GM19240 (cell line): ENCODE measurements around the gene CXCL16.
"Not testable (repeated sequence)": the region's sequence is repeated elsewhere in the genome, so short reads cannot be mapped to it uniquely, and the experiment has no call there.

Experiments used
- DNase-seq: peaks from one replicate; pipeline ENCODE4 v3.0.0; 2011; ENCODE audit warnings: low spot score; ENCODE audit not compliant: insufficient read length

Gene CXCL16

DNA sequence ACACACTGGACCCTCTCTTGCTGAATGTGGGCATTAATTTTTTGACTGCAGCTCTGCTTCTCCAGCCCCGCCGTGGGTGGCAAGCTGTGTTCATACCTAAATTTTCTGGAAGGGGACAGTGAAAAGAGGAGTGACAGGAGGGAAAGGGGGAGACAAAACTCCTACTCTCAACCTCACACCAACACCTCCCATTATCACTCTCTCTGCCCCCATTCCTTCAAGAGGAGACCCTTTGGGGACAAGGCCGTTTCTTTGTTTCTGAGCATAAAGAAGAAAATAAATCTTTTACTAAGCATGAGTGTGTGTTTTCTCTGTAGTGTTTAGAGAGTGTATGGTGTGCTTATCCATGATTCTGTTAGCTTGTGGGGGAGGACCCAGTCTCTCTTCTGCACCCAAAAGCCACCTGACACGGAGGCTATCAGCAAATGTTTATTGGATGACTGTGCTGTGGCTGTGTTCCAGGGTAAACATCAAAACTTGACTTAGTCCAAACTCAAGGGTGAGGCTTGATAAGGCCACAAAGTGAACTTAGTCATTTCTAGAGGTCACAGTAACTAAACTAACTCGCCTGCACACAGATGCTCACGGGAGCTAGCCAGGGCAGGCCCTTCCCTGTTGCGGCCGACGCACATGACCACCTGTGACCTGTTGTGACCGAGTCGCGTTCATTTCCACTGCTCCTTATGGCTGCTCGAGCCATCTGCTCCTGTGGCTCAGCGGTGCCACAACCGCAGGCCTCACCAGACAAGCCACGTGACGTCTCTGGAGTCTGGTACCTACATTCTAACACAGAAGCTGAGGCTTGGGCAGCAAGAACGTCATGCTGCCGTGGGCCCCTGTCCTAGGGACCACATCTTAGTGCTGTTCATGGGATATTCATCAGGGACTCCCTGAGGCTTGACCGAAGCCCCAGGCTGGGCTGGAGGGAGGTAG is 18.3 kb downstream of the CXCL16 start:
- DNase-seq = no peak

GRCh38 chr17:4720787-4721186 is 18.9 kb downstream of the CXCL16 start:
- DNase-seq = no peak

- DNase-seq = no peak
Measured at GRCh38 chr17:4719684-4720221, 20.0 kb downstream of the CXCL16 start.

- no peak for DNase-seq
Measured at GRCh38 chr17:4719146-4719545, 20.6 kb downstream of the CXCL16 start.

- no peak for DNase-seq
Measured at GRCh38 chr17:4718276-4718675, 21.5 kb downstream of the CXCL16 start.

- DNase-seq = no peak
Measured at GRCh38 chr17:4717791-4718190, 21.9 kb downstream of the CXCL16 start.

DNA sequence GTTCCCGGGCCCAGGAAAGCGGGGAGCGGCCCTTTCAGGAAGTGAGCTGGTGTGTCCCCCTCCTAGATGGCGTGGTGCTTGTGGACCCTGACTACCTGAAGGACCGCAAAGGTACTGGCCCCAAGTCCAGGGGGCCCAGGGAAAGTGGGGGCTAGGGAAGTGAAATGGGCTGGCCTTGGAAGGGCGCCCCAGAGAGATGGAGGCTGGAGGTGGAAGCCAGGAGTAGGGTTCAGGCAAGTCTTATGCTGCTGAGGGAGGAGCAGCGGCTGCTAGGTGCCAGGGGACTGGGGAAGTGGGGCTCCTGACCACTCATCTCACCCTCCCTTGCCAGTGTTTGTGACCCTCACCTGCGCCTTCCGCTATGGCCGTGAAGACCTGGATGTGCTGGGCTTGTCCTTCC is 23.6 kb downstream of the CXCL16 start:
- no peak for DNase-seq

DNA sequence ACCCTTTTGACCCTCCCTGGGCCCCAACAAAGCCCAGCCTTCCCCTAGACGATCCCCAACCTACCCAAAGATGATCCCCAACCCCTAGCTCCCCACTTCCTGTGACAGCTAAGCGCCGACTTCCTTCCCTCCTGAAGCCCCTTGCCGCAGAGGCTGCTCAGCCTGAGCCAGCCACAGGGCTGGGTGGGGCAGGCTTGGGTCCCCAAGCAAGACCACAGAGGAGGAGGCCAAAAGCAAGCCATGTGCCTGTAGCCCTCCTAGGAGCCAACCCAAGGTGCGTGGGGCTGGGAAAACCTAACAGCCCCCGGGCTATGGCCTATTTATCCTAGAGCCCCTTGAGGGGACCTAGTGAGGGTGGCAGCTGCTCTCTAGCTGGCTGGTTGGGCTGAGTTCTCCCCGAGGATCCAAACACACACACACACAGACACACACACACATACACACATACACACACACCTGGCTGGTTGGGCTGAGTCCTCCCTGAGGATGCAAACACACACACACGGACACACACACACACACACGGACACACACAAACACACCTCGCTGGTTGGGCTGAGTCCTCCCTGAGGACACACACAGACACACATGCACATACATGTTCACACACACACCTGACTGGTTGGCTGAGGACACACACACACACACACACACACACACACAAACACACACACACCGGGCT is 24.5 kb downstream of the CXCL16 start:
- DNase-seq = no peak

GRCh38 chr17:4714340-4715062 is 25.2 kb downstream of the CXCL16 start:
- not testable (repeated sequence) for DNase-seq

GRCh38 chr17:4712526-4712925 is 27.2 kb downstream of the CXCL16 start:
- DNase-seq = no peak

DNA sequence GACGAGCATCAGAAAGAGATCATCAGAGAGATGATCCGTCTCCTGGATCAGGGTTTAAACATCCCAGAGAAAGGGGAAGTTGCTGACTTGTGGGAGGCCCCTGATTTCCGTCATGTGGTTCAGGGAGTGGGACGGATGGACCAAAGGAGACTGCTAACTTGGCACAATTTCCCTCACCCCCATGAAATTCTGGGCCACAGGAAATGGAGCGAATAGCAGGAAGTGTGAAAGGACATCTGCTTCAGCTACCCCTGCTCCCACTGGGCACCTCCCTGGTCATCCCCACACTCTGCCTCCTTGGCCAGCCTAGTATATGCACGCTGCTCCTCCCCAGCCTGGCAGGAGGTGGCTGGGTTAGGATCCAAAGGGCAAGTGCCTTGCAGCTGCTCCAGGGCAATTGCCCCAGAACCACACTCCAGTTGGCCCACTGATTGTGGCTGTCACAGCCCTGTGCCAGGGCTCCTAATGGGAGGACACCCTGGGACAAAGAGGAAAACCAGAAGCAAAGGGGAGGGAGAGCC is 28.0 kb downstream of the CXCL16 start:
- no peak for DNase-seq

DNA sequence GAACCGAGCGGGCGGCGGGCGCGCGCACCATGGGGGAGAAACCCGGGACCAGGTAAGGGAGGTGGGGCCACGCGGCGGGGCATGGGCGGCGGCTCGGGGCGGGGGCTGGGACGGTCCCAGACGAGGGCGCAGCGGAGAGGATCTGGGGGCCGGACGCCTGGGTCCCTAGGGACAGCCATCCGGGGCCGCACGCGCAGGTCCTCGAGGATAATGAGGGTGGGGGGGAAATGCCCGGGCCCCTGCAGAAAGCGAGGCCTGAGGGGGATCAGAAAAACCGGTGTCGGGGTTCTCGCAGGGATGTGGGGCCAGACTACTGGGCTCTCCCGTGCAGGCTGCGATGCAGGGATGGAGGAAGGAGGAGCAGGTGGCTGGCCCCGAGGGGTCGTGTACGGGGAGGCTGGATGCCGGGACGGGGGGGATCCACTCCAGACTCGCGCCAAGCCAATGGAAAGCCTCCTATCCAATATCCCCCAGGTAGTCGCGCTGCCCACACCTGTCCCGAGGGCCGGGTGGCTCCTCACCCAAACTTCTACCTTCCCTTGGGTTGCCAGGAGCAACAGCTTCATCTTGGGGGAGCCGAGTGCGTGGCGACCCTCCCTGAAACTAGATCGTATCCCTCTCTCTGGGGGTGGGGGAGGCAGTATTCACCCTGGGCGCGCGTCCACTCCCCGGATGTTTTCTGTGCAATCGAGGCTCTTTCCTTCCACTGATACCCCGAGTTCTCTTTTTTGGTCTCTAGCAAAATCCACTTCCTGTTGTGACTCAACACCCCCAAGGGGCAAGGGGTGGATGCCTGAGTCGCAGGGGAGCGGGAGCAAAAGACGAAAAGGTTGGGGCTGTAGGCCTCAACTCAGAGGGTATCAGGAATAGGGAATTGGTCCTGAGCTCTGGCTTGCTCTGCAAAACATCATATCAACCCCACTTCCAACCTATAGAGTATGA is 28.8 kb downstream of the CXCL16 start:
- DNase-seq = no peak

DNA sequence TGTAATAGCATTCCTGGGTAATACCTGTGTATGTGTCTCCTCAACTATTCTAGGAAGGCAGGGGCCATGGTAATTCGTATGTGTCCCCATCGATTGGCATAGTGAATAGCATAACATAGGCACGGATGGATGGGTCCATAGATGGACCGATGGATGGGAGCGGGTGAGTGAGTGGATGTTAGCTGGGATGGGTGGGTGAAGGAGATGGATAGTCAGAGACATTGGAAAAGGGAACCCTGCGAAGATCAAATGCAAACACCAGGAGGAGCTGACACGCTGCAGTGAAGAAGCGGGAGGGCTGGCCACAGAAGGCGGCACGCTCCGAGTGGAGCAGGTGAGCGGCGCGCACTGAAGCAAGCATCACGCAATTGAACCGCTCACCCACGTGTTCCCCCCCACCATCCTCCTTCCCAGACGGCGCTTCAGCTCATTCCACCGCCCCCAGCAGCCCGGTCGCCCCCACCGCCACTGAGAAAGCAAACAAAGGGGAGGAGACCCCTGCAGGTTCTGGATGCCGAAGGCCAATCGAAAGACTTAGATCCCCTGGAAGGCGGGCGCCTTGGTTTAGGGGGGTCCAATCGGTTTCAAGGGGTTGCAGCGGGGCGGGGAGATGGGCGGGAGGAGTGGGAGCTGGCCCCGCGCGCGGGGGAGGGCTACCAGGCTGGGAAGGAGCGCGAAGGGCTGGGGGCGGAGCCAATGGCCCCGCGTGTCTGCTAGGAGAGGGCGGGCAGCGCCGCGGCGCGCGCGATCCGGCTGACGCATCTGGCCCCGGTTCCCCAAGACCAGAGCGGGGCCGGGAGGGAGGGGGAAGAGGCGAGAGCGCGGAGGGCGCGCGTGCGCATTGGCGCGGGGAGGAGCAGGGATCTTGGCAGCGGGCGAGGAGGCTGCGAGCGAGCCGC is 29.7 kb downstream of the CXCL16 start, which contains the start of gene ARRB2:
TSS of gene ARRB2 (plus strand) at position 839 of the 899 bp plus-strand sequence. CDS start 90 bp downstream, outside the sequence.
- DNase-seq = peak; percentile 96

DNA sequence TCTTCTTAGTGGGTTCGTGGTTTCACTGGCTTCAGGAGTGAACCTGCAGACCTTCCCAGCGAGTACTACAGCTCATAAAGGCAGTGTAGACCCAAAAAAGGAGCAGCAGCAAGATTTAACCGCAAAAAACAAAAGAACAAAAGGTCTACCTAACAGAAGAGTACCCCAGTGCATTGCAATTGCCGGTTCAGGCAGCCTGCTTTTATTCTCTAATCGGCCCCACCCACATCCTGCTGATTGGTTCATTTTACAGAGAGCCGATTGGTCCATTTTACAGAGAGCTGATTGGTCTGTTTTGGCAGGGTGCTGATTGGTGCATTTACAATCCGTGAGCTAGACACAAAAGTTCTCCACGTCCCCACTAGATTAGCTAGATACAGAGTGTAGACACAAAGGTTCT is 31.3 kb downstream of the CXCL16 start:
- DNase-seq = no peak

GRCh38 chr17:4706121-4706520 is 33.6 kb downstream of the CXCL16 start:
- DNase-seq = no peak

DNA sequence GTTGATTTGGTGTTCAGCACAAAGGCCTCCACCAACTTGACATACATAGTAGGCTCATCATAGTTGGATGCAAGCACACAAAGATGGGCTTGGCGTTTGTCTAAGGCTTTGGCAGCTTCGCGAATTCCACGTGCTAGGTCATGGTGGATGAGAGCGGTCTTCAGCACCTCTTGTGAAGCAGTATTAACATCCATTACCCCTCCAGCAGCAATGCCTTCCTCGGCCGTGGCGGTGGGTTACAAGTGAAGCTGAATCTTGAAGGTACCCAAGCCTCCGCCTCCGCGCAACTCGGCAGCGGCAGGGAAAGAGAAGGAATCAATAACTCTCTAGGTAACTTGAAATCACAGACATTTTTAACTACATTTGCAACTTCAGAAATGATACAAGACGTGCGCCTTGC is 34.7 kb downstream of the CXCL16 start:
- DNase-seq = no peak

GRCh38 chr17:4704574-4704907 is 35.2 kb downstream of the CXCL16 start:
- not testable (repeated sequence) for DNase-seq

GRCh38 chr17:4703330-4703691 is 36.4 kb downstream of the CXCL16 start:
- no peak for DNase-seq

DNA sequence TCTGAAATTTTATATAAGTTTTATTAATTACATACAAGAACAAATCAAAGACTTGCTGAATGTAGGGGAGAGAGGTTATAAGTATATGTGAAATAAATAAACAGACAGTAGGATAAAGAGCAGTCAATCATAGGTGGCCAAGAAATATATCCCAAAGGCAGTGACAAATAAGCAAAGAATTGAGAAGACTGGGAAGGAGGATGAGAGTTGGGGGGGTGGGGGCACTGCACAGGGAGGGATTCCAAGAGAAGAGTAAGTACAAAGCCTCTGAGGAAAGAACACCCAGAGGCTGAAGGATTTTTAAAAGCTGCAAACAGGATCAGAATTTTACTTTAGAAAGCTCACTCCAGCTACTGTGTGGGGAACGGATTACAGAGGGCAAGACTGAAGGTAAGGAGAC is 38.6 kb downstream of the CXCL16 start:
- no peak for DNase-seq
